ENCODE measurements around the gene VRK1.

DNA sequence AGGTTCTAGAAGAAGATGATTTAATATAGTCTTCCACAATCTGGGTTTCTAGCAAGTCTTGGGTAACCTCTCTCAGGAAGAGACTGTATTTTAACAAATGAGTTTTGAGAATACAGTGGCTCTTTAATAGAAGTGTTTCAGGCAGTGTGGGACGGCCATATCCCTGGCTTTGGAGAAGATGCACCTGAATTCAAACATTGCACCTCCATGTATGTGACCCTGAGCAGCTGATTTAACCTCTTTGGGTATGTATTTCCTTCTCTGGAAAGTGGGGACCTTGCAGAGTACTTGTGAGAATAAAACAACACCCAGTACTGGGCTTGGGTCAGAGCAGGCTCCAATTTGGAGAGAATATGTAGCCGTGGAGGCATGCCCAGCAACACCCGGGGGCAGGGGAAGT lies 15.8 kb upstream of the VRK1 start:
- TF ChIP-seq, protein P1, sequence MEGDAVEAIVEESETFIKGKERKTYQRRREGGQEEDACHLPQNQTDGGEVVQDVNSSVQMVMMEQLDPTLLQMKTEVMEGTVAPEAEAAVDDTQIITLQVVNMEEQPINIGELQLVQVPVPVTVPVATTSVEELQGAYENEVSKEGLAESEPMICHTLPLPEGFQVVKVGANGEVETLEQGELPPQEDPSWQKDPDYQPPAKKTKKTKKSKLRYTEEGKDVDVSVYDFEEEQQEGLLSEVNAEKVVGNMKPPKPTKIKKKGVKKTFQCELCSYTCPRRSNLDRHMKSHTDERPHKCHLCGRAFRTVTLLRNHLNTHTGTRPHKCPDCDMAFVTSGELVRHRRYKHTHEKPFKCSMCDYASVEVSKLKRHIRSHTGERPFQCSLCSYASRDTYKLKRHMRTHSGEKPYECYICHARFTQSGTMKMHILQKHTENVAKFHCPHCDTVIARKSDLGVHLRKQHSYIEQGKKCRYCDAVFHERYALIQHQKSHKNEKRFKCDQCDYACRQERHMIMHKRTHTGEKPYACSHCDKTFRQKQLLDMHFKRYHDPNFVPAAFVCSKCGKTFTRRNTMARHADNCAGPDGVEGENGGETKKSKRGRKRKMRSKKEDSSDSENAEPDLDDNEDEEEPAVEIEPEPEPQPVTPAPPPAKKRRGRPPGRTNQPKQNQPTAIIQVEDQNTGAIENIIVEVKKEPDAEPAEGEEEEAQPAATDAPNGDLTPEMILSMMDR (IDR thresholded peaks at IDR 0.05) = no peak
- no peak for TF ChIP-seq EZH2 (IDR thresholded peaks at IDR 0.05; ENCODE audit: borderline replicate concordance, insufficient read depth, low read depth, low read length, poor library complexity, severe bottlenecking)
